Fibroblast of skin of left biceps (primary cell): ENCODE measurements around the gene SFXN3.

Experiments used
- DNase-seq, 2 experiments: peaks; one replicate each; pipeline ENCODE4 v3.0.0-alpha.2; 2013; ENCODE audit warnings: low read depth in 2 of 2

SFXN3 gene

GRCh38 chr10:101075775-101076174, 44.7 kb downstream of the SFXN3 start:
- DNase-seq, result no peak

- no peak for DNase-seq
Observed at GRCh38 chr10:101076630-101077029, 45.6 kb downstream of the SFXN3 start.

DNA sequence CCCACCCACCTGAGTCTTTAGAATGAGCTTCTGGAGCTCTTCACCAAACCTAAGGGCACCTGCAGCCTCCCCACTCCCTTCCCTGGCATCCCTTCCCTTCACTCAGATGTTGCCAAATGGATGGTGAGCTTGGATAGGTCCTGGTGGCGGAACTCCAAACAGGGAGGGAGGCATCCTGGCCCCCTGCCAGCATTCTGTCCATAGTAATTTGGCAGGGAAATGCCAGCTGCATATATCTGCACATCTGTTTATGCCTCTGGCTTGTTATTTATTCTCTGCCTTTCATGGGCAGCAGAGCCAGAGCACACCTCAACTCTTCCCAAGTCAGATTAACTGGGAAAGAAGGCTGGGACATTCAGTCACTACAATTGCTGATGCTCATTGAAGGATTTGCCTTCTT, 48.8 kb downstream of the SFXN3 start:
- DNase-seq, result no peak

- DNase-seq, result no peak
Observed at GRCh38 chr10:101080933-101081931, 50.2 kb downstream of the SFXN3 start.

DNA sequence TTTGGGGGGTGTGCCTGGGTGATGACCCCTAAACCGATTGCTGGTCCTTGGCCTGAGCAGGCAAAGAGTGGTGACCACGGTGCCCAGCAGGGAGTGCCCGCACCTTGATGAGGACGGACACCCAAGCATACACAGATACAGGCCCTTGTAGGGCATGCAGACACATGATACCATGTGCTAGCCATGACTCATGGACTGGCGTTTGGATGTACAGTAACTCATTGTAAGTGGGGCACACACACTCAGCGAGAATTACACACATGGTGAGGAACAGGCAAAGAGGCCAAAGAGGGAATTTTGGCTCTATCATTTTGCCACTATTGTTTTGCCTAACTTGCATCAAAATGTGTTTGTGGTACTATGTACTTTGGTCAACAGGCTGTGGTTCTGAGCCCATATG, 54.8 kb downstream of the SFXN3 start:
- DNase-seq, result no peak

GRCh38 chr10:101087376-101087775, 56.3 kb downstream of the SFXN3 start:
- DNase-seq, result no peak

- no peak for DNase-seq
Observed at GRCh38 chr10:101087965-101088364, 56.9 kb downstream of the SFXN3 start.

- DNase-seq, result no peak
Observed at GRCh38 chr10:101089520-101090299, 58.7 kb downstream of the SFXN3 start.

GRCh38 chr10:101090597-101090996, 59.6 kb downstream of the SFXN3 start:
- no peak for DNase-seq
